SU-DHL-6 (cell line): ENCODE results near the gene ARHGAP10.

Experiments
- EZH2phosphoT487 ChIP-seq: fragments of 200-600 bp; sonication (generic), shearing (Covaris generic); conservative IDR thresholded peaks from 2 replicates; pipeline ENCODE4 v1.6.1; 2018; ENCODE audit warnings: mild to moderate bottlenecking, antibody characterized with exemption, low read length, moderate library complexity, mixed read lengths
- TF ChIP-seq, protein P1 (sequence below): fragments of 200-600 bp; sonication (generic); IDR thresholded peaks from one replicate; pipeline ENCODE4 v1.5.1; 2017; ENCODE audit warnings: antibody characterized with exemption, mild to moderate bottlenecking, low read length, moderate library complexity; ENCODE audit not compliant: insufficient read depth, poor library complexity, severe bottlenecking

- TF ChIP-seq, protein P1, sequence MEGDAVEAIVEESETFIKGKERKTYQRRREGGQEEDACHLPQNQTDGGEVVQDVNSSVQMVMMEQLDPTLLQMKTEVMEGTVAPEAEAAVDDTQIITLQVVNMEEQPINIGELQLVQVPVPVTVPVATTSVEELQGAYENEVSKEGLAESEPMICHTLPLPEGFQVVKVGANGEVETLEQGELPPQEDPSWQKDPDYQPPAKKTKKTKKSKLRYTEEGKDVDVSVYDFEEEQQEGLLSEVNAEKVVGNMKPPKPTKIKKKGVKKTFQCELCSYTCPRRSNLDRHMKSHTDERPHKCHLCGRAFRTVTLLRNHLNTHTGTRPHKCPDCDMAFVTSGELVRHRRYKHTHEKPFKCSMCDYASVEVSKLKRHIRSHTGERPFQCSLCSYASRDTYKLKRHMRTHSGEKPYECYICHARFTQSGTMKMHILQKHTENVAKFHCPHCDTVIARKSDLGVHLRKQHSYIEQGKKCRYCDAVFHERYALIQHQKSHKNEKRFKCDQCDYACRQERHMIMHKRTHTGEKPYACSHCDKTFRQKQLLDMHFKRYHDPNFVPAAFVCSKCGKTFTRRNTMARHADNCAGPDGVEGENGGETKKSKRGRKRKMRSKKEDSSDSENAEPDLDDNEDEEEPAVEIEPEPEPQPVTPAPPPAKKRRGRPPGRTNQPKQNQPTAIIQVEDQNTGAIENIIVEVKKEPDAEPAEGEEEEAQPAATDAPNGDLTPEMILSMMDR, result no peak
- no peak for TF ChIP-seq EZH2phosphoT487
These were observed 101.4 kb downstream of the ARHGAP10 start for GRCh38 chr4:147833254-147833653.
